ENCODE results near the gene ADAMTS15.

Gene ADAMTS15

GRCh38 chr11:130416906-130417305, 31.5 kb upstream of the ADAMTS15 start:
- DNase-seq (ENCODE audit: low read depth, low spot score): no peak

- DNase-seq (ENCODE audit: low read depth, low spot score): no peak
Measured at GRCh38 chr11:130418210-130418609, 30.2 kb upstream of the ADAMTS15 start.

GRCh38 chr11:130418756-130419155, 29.7 kb upstream of the ADAMTS15 start:
- DNase-seq (ENCODE audit: low read depth, low spot score): no peak

- no peak for DNase-seq (ENCODE audit: low read depth, low spot score)
Measured at GRCh38 chr11:130420478-130421198, 27.8 kb upstream of the ADAMTS15 start.

GRCh38 chr11:130421199-130421585, 27.3 kb upstream of the ADAMTS15 start:
- DNase-seq (ENCODE audit: low read depth, low spot score): no peak

GRCh38 chr11:130421697-130422096, 26.7 kb upstream of the ADAMTS15 start:
- no peak for DNase-seq (ENCODE audit: low read depth, low spot score)

GRCh38 chr11:130422251-130422995, 26.0 kb upstream of the ADAMTS15 start:
- DNase-seq (ENCODE audit: low read depth, low spot score): no peak

- DNase-seq (ENCODE audit: low read depth, low spot score): no peak
Measured at GRCh38 chr11:130423541-130424142, 24.8 kb upstream of the ADAMTS15 start.

- DNase-seq (ENCODE audit: low read depth, low spot score): no peak
Measured at GRCh38 chr11:130424613-130425140, 23.8 kb upstream of the ADAMTS15 start.

- DNase-seq (ENCODE audit: low read depth, low spot score): no peak
Measured at GRCh38 chr11:130425156-130425555, 23.3 kb upstream of the ADAMTS15 start.

GRCh38 chr11:130426223-130426836, 22.1 kb upstream of the ADAMTS15 start:
- DNase-seq (ENCODE audit: low read depth, low spot score): no peak

- no peak for DNase-seq (ENCODE audit: low read depth, low spot score)
Measured at GRCh38 chr11:130426837-130427341, 21.6 kb upstream of the ADAMTS15 start.

- DNase-seq (ENCODE audit: low read depth, low spot score): peak; percentile 41
Measured at GRCh38 chr11:130427581-130428315, 20.7 kb upstream of the ADAMTS15 start.

GRCh38 chr11:130428316-130429119, 19.9 kb upstream of the ADAMTS15 start, which contains the start of gene ADAMTS8:
ADAMTS8 (minus strand) TSS chr11:130428609; CDS start chr11:130428286, 323 bp downstream.
- DNase-seq (ENCODE audit: low read depth, low spot score): peak; percentile 41

- no peak for DNase-seq (ENCODE audit: low read depth, low spot score)
Measured at GRCh38 chr11:130429120-130429681, 19.2 kb upstream of the ADAMTS15 start.

GRCh38 chr11:130429983-130430382, 18.5 kb upstream of the ADAMTS15 start:
- no peak for DNase-seq (ENCODE audit: low read depth, low spot score)

GRCh38 chr11:130431331-130431773, 17.1 kb upstream of the ADAMTS15 start:
- peak; percentile 88 for DNase-seq (ENCODE audit: low read depth, low spot score)

- DNase-seq (ENCODE audit: low read depth, low spot score): no peak
Measured at GRCh38 chr11:130431801-130432200, 16.6 kb upstream of the ADAMTS15 start.

- no peak for DNase-seq (ENCODE audit: low read depth, low spot score)
Measured at GRCh38 chr11:130433357-130433756, 15.1 kb upstream of the ADAMTS15 start.
